ENCODE results near the gene SMIM41.

SMIM41 gene

DNA sequence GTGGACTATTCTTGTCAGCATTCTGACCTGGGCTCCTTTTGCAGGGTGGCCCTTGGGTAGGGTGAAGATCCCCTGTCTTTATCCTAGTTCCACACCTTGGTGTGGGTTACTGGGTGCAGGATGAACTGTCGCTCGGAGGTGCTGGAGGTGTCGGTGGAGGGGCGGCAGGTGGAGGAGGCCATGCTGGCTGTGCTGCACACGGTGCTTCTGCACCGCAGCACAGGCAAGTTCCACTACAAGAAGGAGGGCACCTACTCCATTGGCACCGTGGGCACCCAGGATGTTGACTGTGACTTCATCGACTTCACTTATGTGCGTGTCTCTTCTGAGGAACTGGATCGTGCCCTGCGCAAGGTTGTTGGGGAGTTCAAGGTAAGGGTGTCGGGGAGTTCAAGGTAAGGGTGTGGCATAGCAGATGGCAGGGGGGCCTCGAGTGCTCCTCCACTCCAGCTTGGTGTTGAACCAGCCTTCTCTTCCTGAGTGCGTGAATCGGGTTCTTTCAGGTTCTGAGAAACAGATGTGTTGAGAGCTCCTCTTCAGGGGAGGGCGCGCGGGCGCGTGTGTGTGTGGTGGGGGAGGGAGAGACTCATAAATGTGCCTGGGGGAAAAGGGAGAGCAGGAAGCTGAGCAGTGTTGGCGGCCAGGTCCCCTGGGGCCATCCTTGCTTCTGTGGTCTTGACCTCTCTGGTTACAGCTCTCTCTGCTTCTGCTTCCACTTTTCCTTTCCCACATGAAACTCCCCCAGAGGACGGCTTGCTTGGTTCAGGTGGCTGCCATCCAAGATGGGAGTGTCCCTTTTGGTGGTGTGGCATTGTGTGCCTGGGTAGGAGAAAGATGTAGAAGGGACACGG is 5.7 kb upstream of the SMIM41 start:
- H3K27ac ChIP-seq: no peak overlapping the region
- ChIA-PET POLR2A (ENCODE audit: low non-redundant PET) (no interaction called here), CTCF (interaction anchor here (0.6 to 0.7 kb wide), 2 partner anchors 14 to 46 kb away, joined by 3 read pairs; no protein-coding TSS in a partner anchor)
- DNase-seq (ENCODE audit: low spot score): no peak
- TF ChIP-seq, protein P1, sequence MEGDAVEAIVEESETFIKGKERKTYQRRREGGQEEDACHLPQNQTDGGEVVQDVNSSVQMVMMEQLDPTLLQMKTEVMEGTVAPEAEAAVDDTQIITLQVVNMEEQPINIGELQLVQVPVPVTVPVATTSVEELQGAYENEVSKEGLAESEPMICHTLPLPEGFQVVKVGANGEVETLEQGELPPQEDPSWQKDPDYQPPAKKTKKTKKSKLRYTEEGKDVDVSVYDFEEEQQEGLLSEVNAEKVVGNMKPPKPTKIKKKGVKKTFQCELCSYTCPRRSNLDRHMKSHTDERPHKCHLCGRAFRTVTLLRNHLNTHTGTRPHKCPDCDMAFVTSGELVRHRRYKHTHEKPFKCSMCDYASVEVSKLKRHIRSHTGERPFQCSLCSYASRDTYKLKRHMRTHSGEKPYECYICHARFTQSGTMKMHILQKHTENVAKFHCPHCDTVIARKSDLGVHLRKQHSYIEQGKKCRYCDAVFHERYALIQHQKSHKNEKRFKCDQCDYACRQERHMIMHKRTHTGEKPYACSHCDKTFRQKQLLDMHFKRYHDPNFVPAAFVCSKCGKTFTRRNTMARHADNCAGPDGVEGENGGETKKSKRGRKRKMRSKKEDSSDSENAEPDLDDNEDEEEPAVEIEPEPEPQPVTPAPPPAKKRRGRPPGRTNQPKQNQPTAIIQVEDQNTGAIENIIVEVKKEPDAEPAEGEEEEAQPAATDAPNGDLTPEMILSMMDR (conservative IDR thresholded peaks at IDR 0.05; ENCODE audit: low read depth): no peak

DNA sequence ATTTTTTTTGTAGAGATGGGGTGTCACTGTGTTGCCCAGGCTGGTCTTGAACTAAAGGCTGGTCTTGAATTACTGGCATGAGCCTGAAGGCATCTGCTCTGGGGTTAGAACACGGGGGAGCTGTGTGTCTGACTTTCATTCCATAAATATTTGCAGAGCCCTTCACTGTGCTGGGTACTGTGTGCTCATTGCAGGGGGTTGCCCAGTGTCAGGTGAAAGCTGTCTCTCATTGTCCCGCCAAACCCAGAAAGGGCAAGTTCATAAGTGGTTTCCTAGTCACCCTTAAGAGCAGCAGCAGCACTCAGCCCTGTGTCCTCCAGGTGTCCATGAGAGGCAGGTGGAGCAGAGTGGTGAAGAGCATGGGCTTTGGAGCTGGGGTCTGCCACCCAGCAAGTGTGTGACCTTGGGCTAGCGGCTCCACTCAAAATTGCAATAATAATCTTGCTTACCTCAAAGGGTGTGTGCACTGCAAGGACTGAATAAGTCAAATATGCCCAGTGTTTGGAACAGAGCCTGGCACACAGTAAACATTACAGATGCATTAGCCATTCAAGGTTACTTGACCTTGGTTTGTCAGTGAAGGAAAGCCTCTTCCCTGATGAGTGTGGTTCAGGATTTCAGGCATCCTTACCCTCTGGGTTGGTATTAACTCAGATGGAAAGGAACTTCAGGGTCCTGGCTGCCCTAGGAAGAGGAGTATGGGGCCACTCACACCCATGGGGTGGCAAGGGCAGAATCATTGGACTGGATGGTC is 4.4 kb upstream of the SMIM41 start:
- ChIA-PET POLR2A (ENCODE audit: low non-redundant PET) (no interaction called here), CTCF (interaction anchor here (1.0 kb wide), 1 partner anchor 50 kb away, joined by 6 read pairs; no protein-coding TSS in a partner anchor)
- H3K27ac ChIP-seq: no peak overlapping the region
- no peak for DNase-seq (ENCODE audit: low spot score)
- TF ChIP-seq, protein P1 (conservative IDR thresholded peaks at IDR 0.05; ENCODE audit: low read depth): no peak

DNA sequence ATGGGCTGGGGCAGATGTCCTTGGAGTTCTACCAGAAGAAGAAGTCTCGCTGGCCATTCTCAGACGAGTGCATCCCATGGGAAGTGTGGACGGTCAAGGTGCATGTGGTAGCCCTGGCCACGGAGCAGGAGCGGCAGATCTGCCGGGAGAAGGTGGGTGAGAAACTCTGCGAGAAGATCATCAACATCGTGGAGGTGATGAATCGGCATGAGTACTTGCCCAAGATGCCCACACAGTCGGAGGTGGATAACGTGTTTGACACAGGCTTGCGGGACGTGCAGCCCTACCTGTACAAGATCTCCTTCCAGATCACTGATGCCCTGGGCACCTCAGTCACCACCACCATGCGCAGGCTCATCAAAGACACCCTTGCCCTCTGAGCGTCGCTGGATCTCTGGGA is 2.7 kb upstream of the SMIM41 start:
- no peak for DNase-seq (ENCODE audit: low spot score)
- TF ChIP-seq, protein P1 (conservative IDR thresholded peaks at IDR 0.05; ENCODE audit: low read depth): no peak
- ChIA-PET CTCF (interaction anchor here (6.9 kb wide), 1 partner anchor 51 kb away, joined by 56 read pairs; no protein-coding TSS in a partner anchor), POLR2A (ENCODE audit: low non-redundant PET) (no interaction called here)
- no peak overlapping the region for H3K27ac ChIP-seq

DNA sequence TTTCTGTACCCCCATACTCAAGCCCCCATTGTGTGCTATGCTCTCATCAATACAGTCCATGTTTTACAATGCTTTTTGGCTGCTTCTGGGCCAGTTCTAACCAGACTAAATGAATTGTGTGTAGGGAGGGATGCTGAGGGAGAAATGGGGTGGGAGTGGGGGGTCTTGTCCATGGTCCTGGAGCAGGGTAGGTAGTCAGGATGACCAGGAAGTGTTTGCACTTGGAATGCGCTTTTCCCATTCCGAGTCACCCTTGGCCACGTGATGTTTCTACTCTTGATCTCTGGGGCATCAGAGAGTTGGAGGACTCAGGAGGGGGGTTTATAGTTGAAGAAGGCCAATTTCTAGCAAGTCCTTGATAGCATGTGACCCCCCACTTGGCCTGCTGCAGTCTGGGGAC is 1.2 kb upstream of the SMIM41 start:
- CTCF ChIA-PET: interaction anchor here (0.6 to 6.9 kb wide), 2 partner anchors 52 to 58 kb away, joined by 3 to 56 read pairs; no protein-coding TSS in a partner anchor
- TF ChIP-seq, protein P1 (conservative IDR thresholded peaks at IDR 0.05; ENCODE audit: low read depth): no peak
- no peak for DNase-seq (ENCODE audit: low spot score)
- H3K27ac ChIP-seq: no peak overlapping the region
- POLR2A ChIA-PET (ENCODE audit: low non-redundant PET): no interaction called here

DNA sequence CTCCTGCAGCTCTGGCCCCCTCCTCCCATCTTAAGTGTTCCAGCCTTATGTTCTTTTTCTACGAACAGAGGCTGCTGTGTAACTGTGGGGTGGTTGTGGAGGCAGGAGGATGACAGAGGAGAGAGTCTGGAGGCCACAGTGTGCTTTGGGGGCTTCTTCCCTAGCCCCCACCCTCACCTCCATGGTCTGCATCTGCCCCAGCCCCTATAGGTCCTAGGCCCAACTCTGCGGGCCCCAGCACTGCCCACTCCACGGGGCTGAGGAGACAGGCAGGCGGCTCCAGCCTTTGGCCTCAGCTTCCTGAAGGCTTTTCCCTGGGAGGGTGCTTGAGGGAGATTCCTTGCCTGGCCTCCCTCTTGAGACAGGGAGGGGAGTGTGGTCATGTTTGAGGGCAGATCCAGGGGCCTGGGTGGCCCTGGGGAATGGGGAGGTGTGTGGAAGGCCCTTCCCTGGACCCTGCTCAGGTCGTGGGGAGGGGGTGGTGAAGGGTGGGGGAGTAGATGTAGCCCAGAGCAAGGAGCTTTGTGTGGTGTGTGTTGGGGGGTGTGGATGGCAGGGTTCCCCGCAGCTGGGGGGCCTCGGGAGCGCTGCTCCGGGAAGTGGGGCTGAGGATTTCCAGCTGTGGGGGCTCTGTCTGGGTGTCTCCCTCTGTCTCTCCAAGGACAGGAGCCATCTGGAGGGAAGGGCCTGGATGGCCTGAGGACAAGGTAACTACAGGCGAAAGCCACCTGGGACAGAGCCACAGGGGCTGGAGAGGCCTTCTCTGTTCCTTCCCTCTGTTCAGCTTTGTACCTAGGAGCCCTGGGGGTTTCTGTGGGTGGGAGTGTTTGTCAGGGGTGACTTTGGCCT is 1.1 kb downstream of the SMIM41 start:
- ChIA-PET CTCF (interaction anchor here (0.6 to 6.9 kb wide), 6 partner anchors 9 to 238 kb away, joined by 3 to 56 read pairs (median 3); partner anchors contain the start of gene ATG101), POLR2A (ENCODE audit: low non-redundant PET) (no interaction called here)
- H3K27ac ChIP-seq: no peak overlapping the region
- no peak for DNase-seq (ENCODE audit: low spot score)
- TF ChIP-seq, protein P1 (conservative IDR thresholded peaks at IDR 0.05; ENCODE audit: low read depth): no peak

All from RWPE1 (cell line).